Transverse colon (tissue), 4 donors: ENCODE data around the gene SYT1.
A peak's percentile ranks its signal among the peaks of the same experiment; 100 is the strongest.

Experiments used
- CTCF ChIP-seq, 5 experiments: fragments of 200-600 bp in 3 of 5; fragments of 450-650 bp in 2 of 5; sonication (generic) in 3 of 5; IDR thresholded peaks; 1 replicate in 2 of 5; 2 replicates in 3 of 5; pipeline ENCODE4 v1.5.1; 2016 to 2017; ENCODE audit warnings: antibody characterized with exemption in 5 of 5, inconsistent platforms in 3 of 5, mild to moderate bottlenecking in 2 of 5, moderate library complexity in 1 of 5
- POLR2A ChIP-seq: fragments of 450-650 bp; IDR thresholded peaks from one replicate; pipeline ENCODE4 v1.6.1; 2016; ENCODE audit warnings: antibody characterized with exemption, mild to moderate bottlenecking, moderate library complexity
- POLR2AphosphoS5 ChIP-seq, 3 donors: sonication (generic); formaldehyde crosslinking; IDR thresholded peaks; one replicate each; pipeline ENCODE4 v1.6.1; 2016; ENCODE audit warnings: antibody characterized with exemption in 3 of 3

GRCh38 chr12:79415746-79416435 lies 551.3 kb downstream of the SYT1 start:
- no peak for TF ChIP-seq POLR2A
- TF ChIP-seq POLR2AphosphoS5 (IDR thresholded peaks at IDR 0.05) = peak in 2 of 3 donors; percentile 10 to 67
- TF ChIP-seq CTCF (IDR thresholded peaks at IDR 0.05) = no peak
